ENCODE measurements around the gene EXD2. TPM values are rescaled to one million over a fixed set of nuclear protein-coding genes. Genes with fewer than 3 reads are reported as not detected.

The EXD2 gene
- polyA plus RNA-seq, 1 experiment: 16.7 TPM

DNA sequence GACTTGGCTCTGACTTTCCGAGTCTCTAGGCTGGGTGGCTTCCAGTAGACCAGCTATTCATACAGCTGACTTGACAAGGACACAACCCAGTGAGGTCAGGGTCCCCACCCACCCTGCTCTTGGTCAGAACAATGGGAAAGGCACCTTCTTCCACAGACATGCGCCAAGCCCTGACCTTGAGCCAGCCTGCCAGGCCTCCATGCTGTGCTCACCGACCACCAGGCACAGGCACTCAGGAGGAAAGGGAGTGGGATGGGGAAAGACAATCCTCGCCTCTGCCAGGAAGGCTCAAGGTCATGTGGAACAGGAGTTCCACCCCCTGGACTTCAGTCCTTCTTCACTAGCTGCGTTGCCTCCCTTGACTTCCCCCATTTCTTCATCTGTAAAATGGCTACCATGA, 100.1 kb downstream of the EXD2 start:
- CTCF ChIA-PET: no interaction called here
- Histone ChIP-seq H3K9me3 (ENCODE audit: control insufficient read depth, insufficient read depth, low read length) (no peaks in the 10 kb centered on the region), H3K4me3 (ENCODE audit: low read depth, low read length) (no peak overlapping the region), H3K27me3 (ENCODE audit: control insufficient read depth, insufficient read depth, low read length) (peaks cover 7% of the 10 kb centered on the region), H3K27ac (ENCODE audit: low read depth, low read length) (no peak overlapping the region)
- POLR2A ChIA-PET: no interaction called here
- TF ChIP-seq, protein P1, sequence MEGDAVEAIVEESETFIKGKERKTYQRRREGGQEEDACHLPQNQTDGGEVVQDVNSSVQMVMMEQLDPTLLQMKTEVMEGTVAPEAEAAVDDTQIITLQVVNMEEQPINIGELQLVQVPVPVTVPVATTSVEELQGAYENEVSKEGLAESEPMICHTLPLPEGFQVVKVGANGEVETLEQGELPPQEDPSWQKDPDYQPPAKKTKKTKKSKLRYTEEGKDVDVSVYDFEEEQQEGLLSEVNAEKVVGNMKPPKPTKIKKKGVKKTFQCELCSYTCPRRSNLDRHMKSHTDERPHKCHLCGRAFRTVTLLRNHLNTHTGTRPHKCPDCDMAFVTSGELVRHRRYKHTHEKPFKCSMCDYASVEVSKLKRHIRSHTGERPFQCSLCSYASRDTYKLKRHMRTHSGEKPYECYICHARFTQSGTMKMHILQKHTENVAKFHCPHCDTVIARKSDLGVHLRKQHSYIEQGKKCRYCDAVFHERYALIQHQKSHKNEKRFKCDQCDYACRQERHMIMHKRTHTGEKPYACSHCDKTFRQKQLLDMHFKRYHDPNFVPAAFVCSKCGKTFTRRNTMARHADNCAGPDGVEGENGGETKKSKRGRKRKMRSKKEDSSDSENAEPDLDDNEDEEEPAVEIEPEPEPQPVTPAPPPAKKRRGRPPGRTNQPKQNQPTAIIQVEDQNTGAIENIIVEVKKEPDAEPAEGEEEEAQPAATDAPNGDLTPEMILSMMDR (IDR thresholded peaks at IDR 0.05; ENCODE audit: low read depth, low read length): no peak
- no peak for DNase-seq (ENCODE audit: low read depth, low spot score)

DNA sequence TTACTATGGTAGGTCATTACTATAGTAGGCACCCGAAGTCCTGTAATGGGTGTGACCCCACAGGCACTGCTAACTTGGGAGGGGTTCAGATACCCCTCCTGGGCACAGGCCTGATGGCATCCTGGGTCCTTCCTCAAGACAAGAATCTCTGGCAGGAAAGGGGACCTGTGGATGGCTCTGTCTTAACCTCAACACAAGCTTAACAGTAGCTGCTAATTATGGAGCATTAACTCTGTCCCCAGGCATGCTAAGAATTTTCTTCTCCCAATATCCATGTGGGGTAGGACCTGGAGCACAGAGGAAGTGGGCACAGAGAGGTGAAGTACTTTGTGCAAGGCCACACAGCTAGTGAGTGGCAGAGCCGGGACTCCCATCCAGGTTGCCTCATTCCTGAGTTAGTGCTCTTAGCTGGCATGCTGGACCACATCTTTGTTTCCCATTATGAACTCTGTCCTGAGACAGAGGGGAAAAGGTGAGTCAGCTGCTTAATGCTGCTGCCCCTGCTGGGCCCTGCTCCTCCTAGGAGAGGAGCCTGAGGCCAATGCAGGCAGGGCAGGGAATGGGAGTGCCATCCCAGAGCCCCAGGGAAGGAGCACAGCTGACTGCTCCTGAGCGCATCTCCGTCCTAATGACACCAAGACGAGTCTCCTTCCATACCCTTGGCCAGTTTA, 100.7 kb downstream of the EXD2 start:
- Histone ChIP-seq H3K4me3 (ENCODE audit: low read depth, low read length) (no peak overlapping the region), H3K27ac (ENCODE audit: low read depth, low read length) (no peak overlapping the region), H3K9me3 (ENCODE audit: control insufficient read depth, insufficient read depth, low read length) (no peaks in the 10 kb centered on the region), H3K27me3 (ENCODE audit: control insufficient read depth, insufficient read depth, low read length) (peaks cover 7% of the 10 kb centered on the region)
- CTCF ChIA-PET: no interaction called here
- no peak for DNase-seq (ENCODE audit: low read depth, low spot score)
- POLR2A ChIA-PET: no interaction called here
- TF ChIP-seq, protein P1 (IDR thresholded peaks at IDR 0.05; ENCODE audit: low read depth, low read length): no peak

Small RNAs within 50 kb of the gene (small RNA-seq; reads per million reads assigned to genes)
- not detected for gene RF00019 (ENCODE audit: insufficient read length, low read depth)

Other genes starting within 250 kb of the EXD2 start
- 641 and 751 TPM in 2 replicates for gene ACTN1, start 212.2 kb upstream of the EXD2 start, polyA plus RNA-seq (2011; rRNA removed)
- 32.4 and 34.1 TPM in 2 replicates for gene DCAF5, start 38.4 kb upstream of the EXD2 start, polyA plus RNA-seq (2011; rRNA removed)
- gene GALNT16, start 68.7 kb downstream of the EXD2 start, polyA plus RNA-seq (2011; rRNA removed): 1.3 and 1.6 TPM in 2 replicates
- gene ERH, start 206.8 kb downstream of the EXD2 start, polyA plus RNA-seq (2011; rRNA removed): 110 and 164 TPM in 2 replicates
- gene SLC39A9, start 207.2 kb downstream of the EXD2 start, polyA plus RNA-seq (2011; rRNA removed): 69.5 and 82.2 TPM in 2 replicates

Data from AG04450 (cell line).